SK-N-SH (cell line): Measurements from ENCODE around the gene PKP1. TPM values are rescaled to one million over a fixed set of nuclear protein-coding genes. Genes with fewer than 3 reads are reported as not detected.

Experiments used
- CTCF ChIA-PET: fragments of 300-600, 350-600 bp; formaldehyde crosslinking; extraction: SDS; loops from one replicate; lab custom pipeline; 2021; lab: Yijun Ruan, JAX
- POLR2A ChIA-PET: fragments of 350-600 bp; sonication (Branson Sonifier 250); formaldehyde crosslinking; extraction: SDS; loops from one replicate; lab custom pipeline; 2020; ENCODE audit warnings: antibody characterized with exemption, inconsistent platforms; lab: Yijun Ruan, JAX
- DNase-seq: peaks from one replicate; pipeline ENCODE4 v3.0.0; 2012
- H2AFZ ChIP-seq: fragments of 200-600 bp; sonication (generic); 2 replicates; pipeline ENCODE4 v1.8.1; 2016; ENCODE audit warnings: antibody characterized with exemption, mild to moderate bottlenecking, low read depth
- H3F3A ChIP-seq: fragments of 200-600 bp; sonication (generic); replicated peaks from 2 replicates; pipeline ENCODE3; 2016; ENCODE audit warnings: antibody characterized with exemption, mild to moderate bottlenecking; ENCODE audit not compliant: insufficient read depth
- H3K27ac ChIP-seq, 2 experiments: fragments of 200-500 bp in 1 of 2; fragments of 200-600 bp in 1 of 2; sonication (Bioruptor generic) in 1 of 2; sonication (generic), shearing (Covaris generic) in 1 of 2; 2 replicates each; pipeline versions ENCODE4 v1.5.1 to v1.6.1; 2014 to 2016; ENCODE audit warnings: low read depth in 2 of 2, inconsistent platforms in 1 of 2, low read length in 1 of 2, mild to moderate bottlenecking in 1 of 2, mixed read lengths in 1 of 2
- H3K27me3 ChIP-seq: fragments of 200-600 bp; sonication (generic), shearing (Covaris generic); 2 replicates; pipeline ENCODE4 v1.6.1; 2016; ENCODE audit warnings: mixed run types; ENCODE audit not compliant: insufficient read depth
- H3K36me3 ChIP-seq, 2 experiments: fragments of 200-500 bp in 1 of 2; fragments of 200-600 bp in 1 of 2; sonication (Bioruptor generic) in 1 of 2; sonication (generic) in 1 of 2; replicated peaks in 1 of 2; 2 replicates each; pipeline versions ENCODE3 to v1.5.1; 2014 to 2016; ENCODE audit warnings: low read length in 1 of 2, mild to moderate bottlenecking in 1 of 2; ENCODE audit not compliant: insufficient read depth in 2 of 2, control insufficient read depth in 1 of 2
- H3K4me1 ChIP-seq, 2 experiments: fragments of 200-500 bp in 1 of 2; fragments of 200-600 bp in 1 of 2; sonication (Bioruptor generic) in 1 of 2; sonication (generic), shearing (Covaris generic) in 1 of 2; 2 replicates each; pipeline versions ENCODE4 v1.5.1 to v1.6.1; 2014 to 2016; ENCODE audit warnings: low read depth in 1 of 2, low read length in 1 of 2, mixed run types in 1 of 2; ENCODE audit not compliant: insufficient read depth in 2 of 2, control insufficient read depth in 1 of 2
- H3K4me2 ChIP-seq: fragments of 200-600 bp; sonication (generic), shearing (Covaris generic); 2 replicates; pipeline ENCODE4 v1.6.1; 2017; ENCODE audit warnings: mixed run types
- H3K4me3 ChIP-seq, 2 experiments: fragments of 200-500 bp in 1 of 2; fragments of 200-600 bp in 1 of 2; sonication (Bioruptor generic) in 1 of 2; sonication (generic), shearing (Covaris generic) in 1 of 2; 2 replicates each; pipeline versions ENCODE4 v1.5.1 to v1.8.1; 2014 to 2016; ENCODE audit warnings: low read depth in 2 of 2, inconsistent platforms in 1 of 2, low read length in 1 of 2, mild to moderate bottlenecking in 1 of 2, mixed read lengths in 1 of 2, moderate library complexity in 1 of 2
- H3K79me2 ChIP-seq: fragments of 200-600 bp; sonication (generic); 2 replicates; pipeline ENCODE4 v1.8.1; 2017; ENCODE audit warnings: mild to moderate bottlenecking; ENCODE audit not compliant: insufficient read depth
- H3K9ac ChIP-seq: fragments of 200-600 bp; sonication (generic); 2 replicates; pipeline ENCODE4 v1.6.1; 2017; ENCODE audit warnings: mixed run types
- H3K9me2 ChIP-seq: fragments of 200-600 bp; sonication (generic); 2 replicates; pipeline ENCODE4 v1.6.1; 2017; ENCODE audit warnings: mixed run types
- H3K9me3 ChIP-seq: fragments of 200-600 bp; sonication (generic); 2 replicates; pipeline ENCODE4 v1.6.1; 2017; ENCODE audit warnings: mixed run types, mild to moderate bottlenecking, moderate library complexity
- H4K20me1 ChIP-seq: fragments of 200-600 bp; sonication (generic); 2 replicates; pipeline ENCODE4 v1.6.1; 2017; ENCODE audit warnings: mild to moderate bottlenecking, mixed run types; ENCODE audit not compliant: insufficient read depth
- CHD2 ChIP-seq: fragments of 150-350 bp; IDR thresholded peaks from 2 replicates; pipeline ENCODE4 v1.6.1; 2018; ENCODE audit warnings: low read length; ENCODE audit not compliant: partially characterized antibody
- ELF1 ChIP-seq: IDR thresholded peaks from 2 replicates; pipeline ENCODE4 v1.4.0; 2012
- EP300 ChIP-seq, 2 experiments: IDR thresholded peaks; 2 replicates each; pipeline versions ENCODE4 v1.4.0 to v1.6.1; 2012; ENCODE audit warnings: borderline replicate concordance in 1 of 2, low read depth in 1 of 2, low read length in 1 of 2
- FOSL2 ChIP-seq: IDR thresholded peaks from 2 replicates; pipeline ENCODE4 v1.4.0; 2012; ENCODE audit warnings: low read depth, mild to moderate bottlenecking, moderate library complexity, borderline replicate concordance
- FOXJ3 ChIP-seq: sonication (generic); formaldehyde crosslinking; IDR thresholded peaks from 2 replicates; pipeline ENCODE4 v1.5.1; 2020; ENCODE audit warnings: mild to moderate bottlenecking, missing genetic modification reagents
- FOXM1 ChIP-seq: IDR thresholded peaks from 2 replicates; pipeline ENCODE4 v1.4.0; 2012; ENCODE audit warnings: low read depth, mild to moderate bottlenecking
- GABPA ChIP-seq: IDR thresholded peaks from 2 replicates; pipeline ENCODE4 v1.4.0; 2012; ENCODE audit warnings: low read depth, mild to moderate bottlenecking
- GATA2 ChIP-seq: sonication (generic); formaldehyde crosslinking; IDR thresholded peaks from 2 replicates; pipeline ENCODE4 v1.5.0; 2020; ENCODE audit warnings: mild to moderate bottlenecking, missing genetic modification reagents
- MEF2A ChIP-seq: IDR thresholded peaks from 2 replicates; pipeline ENCODE4 v1.4.0; 2012; ENCODE audit warnings: low read depth, borderline replicate concordance
- MXI1 ChIP-seq: IDR thresholded peaks from 2 replicates; pipeline ENCODE4 v1.6.1; 2012; ENCODE audit warnings: mild to moderate bottlenecking, low read depth, low read length, improper control_type of control experiment
- NFIC ChIP-seq: IDR thresholded peaks from 2 replicates; pipeline ENCODE4 v1.4.0; 2012; ENCODE audit warnings: borderline replicate concordance
- NRF1 ChIP-seq: IDR thresholded peaks from 2 replicates; pipeline ENCODE4 v1.6.1; 2012; ENCODE audit warnings: low read depth, mild to moderate bottlenecking, low read length
- PBX3 ChIP-seq: IDR thresholded peaks from 2 replicates; pipeline ENCODE4; 2012
- RAD21 ChIP-seq: IDR thresholded peaks from 2 replicates; pipeline ENCODE4 v1.6.1; 2012; ENCODE audit warnings: mild to moderate bottlenecking, low read length
- RCOR1 ChIP-seq: fragments of 150-350 bp; IDR thresholded peaks from 2 replicates; pipeline ENCODE4 v1.6.1; 2017; ENCODE audit warnings: antibody characterized with exemption, low read length
- RXRA ChIP-seq: IDR thresholded peaks from 2 replicates; pipeline ENCODE4 v1.4.0; 2012; ENCODE audit warnings: low read depth, mild to moderate bottlenecking, borderline replicate concordance
- SMC3 ChIP-seq: IDR thresholded peaks from 2 replicates; pipeline ENCODE4 v1.6.1; 2012; ENCODE audit warnings: low read depth, low read length, improper control_type of control experiment
- TAF1 ChIP-seq: IDR thresholded peaks from 2 replicates; pipeline ENCODE4 v1.6.1; 2012; ENCODE audit warnings: low read depth, mild to moderate bottlenecking, low read length, moderate library complexity, borderline replicate concordance
- TCF12 ChIP-seq: IDR thresholded peaks from 2 replicates; pipeline ENCODE4 v1.4.0; 2012
- TEAD4 ChIP-seq: IDR thresholded peaks from 2 replicates; pipeline ENCODE4 v1.4.0; 2012; ENCODE audit warnings: mild to moderate bottlenecking, borderline replicate concordance; ENCODE audit not compliant: insufficient read depth
- USF1 ChIP-seq: IDR thresholded peaks from 2 replicates; pipeline ENCODE4 v1.4.0; 2012; ENCODE audit warnings: low read depth, borderline replicate concordance
- YY1 ChIP-seq: IDR thresholded peaks from 2 replicates; pipeline ENCODE4 v1.4.0; 2012; ENCODE audit warnings: low read depth, mild to moderate bottlenecking
- ZBTB33 ChIP-seq: IDR thresholded peaks from 2 replicates; pipeline ENCODE4 v1.4.0; 2012; ENCODE audit warnings: low read depth, borderline replicate concordance
- WGBS: methylation state at CpG from one replicate; pipeline ENCODE4 v1.1.6; 2017; ENCODE audit warnings: low lambda C conversion rate; 5-methylcytosine and 5-hydroxymethylcytosine counted together
- polyA plus RNA-seq, 3 experiments: library from polyadenylated mRNA; depleted of rRNA; stranded (reverse); fragments of >200 nt; gene quantifications; 2 replicates each; pipeline ENCODE4 v1.2.3, GENCODE V29; 2012

PKP1 gene
- polyA plus RNA-seq, 1 of the 3 experiments (the other 2 are of a cell fraction), result not detected

- TF ChIP-seq EP300 (IDR thresholded peaks at IDR 0.05; ENCODE audit: borderline replicate concordance in 1 of 2, low read depth in 1 of 2, low read length in 1 of 2), result peak in 1 of 2 experiments; percentile 20; a peak in 1 of 4 replicates
- no peak for TF ChIP-seq GATA2 (CRISPR knock-in tag)
- no peak for TF ChIP-seq TEAD4
- TF ChIP-seq CHD2, result no peak
- peak; percentile 28; the same call in 1 of the 2 replicates for TF ChIP-seq MXI1
- TF ChIP-seq, all 33 proteins: peak for 7
Observed at GRCh38 chr1:201266774-201267173, 16.5 kb upstream of the PKP1 start (continued).

GRCh38 chr1:201267481-201268229 lies 15.7 kb upstream of the PKP1 start:
- ChIA-PET CTCF (interaction anchor here (0.8 to 9.6 kb wide), 9 partner anchors 13 to 143 kb away, joined by 3 to 99 read pairs (median 12); no protein-coding TSS in a partner anchor), POLR2A (interaction anchor here (1.2 kb wide), 1 partner anchor 17 kb away, joined by 3 read pairs; no protein-coding TSS in a partner anchor)
- Histone ChIP-seq H3K9ac (peak overlapping the region; percentile 62; the same call in 1 of the 2 replicates), H3K4me3 (no peak overlapping the region), H3K27ac (peak overlapping the region; percentile 93 to 97), H3K9me3 (no peaks in the 10 kb centered on the region), H3K27me3 (no peaks in the 10 kb centered on the region), H3K36me3 (no peaks in the 10 kb centered on the region), H4K20me1 (no peaks in the 10 kb centered on the region), H3F3A (peaks cover 32% of the 10 kb centered on the region), H3K4me2 (peak overlapping the region; percentile 59), H3K9me2 (no peaks in the 10 kb centered on the region), H3K4me1 (peaks cover 39 to 51% of the 10 kb centered on the region in 2 experiments), H3K79me2 (no peaks in the 10 kb centered on the region), H2AFZ (no peak overlapping the region)
- TF ChIP-seq MEF2A (no peak), NRF1 (no peak), SMC3 (no peak), TEAD4 (no peak), NFIC (no peak), EP300 (IDR thresholded peaks at IDR 0.05; ENCODE audit: borderline replicate concordance in 1 of 2, low read depth in 1 of 2, low read length in 1 of 2) (no peak), ZBTB33 (no peak), PBX3 (peak; percentile 57; the same call in 1 of the 2 replicates), FOSL2 (peak; percentile 58; the same call in 1 of the 2 replicates), RCOR1 (no peak), CHD2 (no peak), FOXM1 (no peak), RXRA (no peak), RAD21 (no peak), TCF12 (peak; percentile 77), GABPA (no peak), MXI1 (no peak), TAF1 (no peak), YY1 (0 out of 2 replicates have a peak, but pooled peaks have one; percentile 26), GATA2 (CRISPR knock-in tag) (no peak), USF1 (no peak), ELF1 (no peak), FOXJ3 (CRISPR knock-in tag) (no peak)
- no peak for DNase-seq
- 83% methylated on average over 14 of the region's 14 CpGs for WGBS
